Spleen (tissue), 11 donors: ENCODE data around the gene DPF3. TPM values are rescaled to one million over a fixed set of nuclear protein-coding genes. Genes with fewer than 3 reads are reported as not detected.

Experiments
- DNase-seq: peaks from one replicate; pipeline ENCODE4 v3.0.0-alpha.2; 2020
- H3K27ac ChIP-seq, 8 donors: fragments of 200-600 bp; sonication (generic) in 7 of 8; 1 replicate in 4 of 8; 2 replicates in 4 of 8; pipeline versions ENCODE4 v1.5.0 to v1.8.0; 2016 to 2021; ENCODE audit warnings: inconsistent platforms in 4 of 8, mild to moderate bottlenecking in 4 of 8, moderate library complexity in 1 of 8
- H3K27me3 ChIP-seq, 7 donors: fragments of 200-600 bp; sonication (generic) in 6 of 7; replicated peaks in 1 of 7; 1 replicate in 4 of 7; 2 replicates in 3 of 7; pipeline versions ENCODE4 v1.5.0 to v1.8.0; 2016 to 2021; ENCODE audit warnings: inconsistent platforms in 3 of 7, mild to moderate bottlenecking in 1 of 7
- H3K36me3 ChIP-seq, 6 donors: fragments of 200-600 bp; sonication (generic) in 5 of 6; 1 replicate in 4 of 6; 2 replicates in 2 of 6; pipeline versions ENCODE4 v1.5.0 to v1.8.0; 2016 to 2021; ENCODE audit warnings: inconsistent platforms in 2 of 6
- H3K4me1 ChIP-seq, 6 donors: fragments of 200-600 bp; sonication (generic) in 5 of 6; 1 replicate in 3 of 6; 2 replicates in 3 of 6; pipeline versions ENCODE4 v1.5.0 to v1.8.0; 2016 to 2021; ENCODE audit warnings: inconsistent platforms in 3 of 6
- H3K4me3 ChIP-seq, 8 donors: fragments of 200-600 bp; sonication (generic) in 7 of 8; 1 replicate in 4 of 8; 2 replicates in 4 of 8; pipeline versions ENCODE4 v1.5.0 to v1.8.0; 2016 to 2021; ENCODE audit warnings: inconsistent platforms in 4 of 8, mild to moderate bottlenecking in 4 of 8, moderate library complexity in 2 of 8
- H3K9me3 ChIP-seq, 8 donors: fragments of 200-600 bp; sonication (generic) in 7 of 8; 1 replicate in 4 of 8; 2 replicates in 4 of 8; pipeline versions ENCODE4 v1.5.0 to v1.8.0; 2016 to 2021; ENCODE audit warnings: inconsistent platforms in 4 of 8
- CTCF ChIP-seq, 11 experiments: fragments of 200-600 bp in 7 of 11; fragments of 450-650 bp in 4 of 11; sonication (generic) in 4 of 11; IDR thresholded peaks in 8 of 11; conservative IDR thresholded peaks in 3 of 11; 1 replicate in 7 of 11; 2 replicates in 4 of 11; pipeline versions ENCODE4 v1.4.0 to v1.8.0; 2016 to 2021; ENCODE audit warnings: antibody characterized with exemption in 11 of 11, inconsistent platforms in 4 of 11, mild to moderate bottlenecking in 1 of 11
- POLR2A ChIP-seq, 3 donors: fragments of 450-650 bp; IDR thresholded peaks; one replicate each; pipeline ENCODE4 v1.5.1; 2017; ENCODE audit warnings: antibody characterized with exemption in 3 of 3, mild to moderate bottlenecking in 1 of 3
- POLR2AphosphoS5 ChIP-seq, 3 donors: sonication (generic); formaldehyde crosslinking; IDR thresholded peaks; one replicate each; pipeline ENCODE4 v1.5.1; 2017; ENCODE audit warnings: antibody characterized with exemption in 3 of 3
- WGBS, 5 donors: extraction: QIAGEN DNeasy Blood & Tissue Kit in 3 of 5; methylation state at CpG; one replicate each; pipeline versions ENCODE4 v1.1.5 to v1.1.7; 2013 to 2018; 5-methylcytosine and 5-hydroxymethylcytosine counted together
- intact Hi-C: fragments of 100-400 bp; cut with DNase I; formaldehyde crosslinking; loops from one replicate; pipeline ENCODE4 v1.15.0; 2023; ENCODE audit warnings: low total_unique reads
- polyA plus RNA-seq, 3 donors: library from polyadenylated mRNA; stranded (reverse); fragments of 200-250 nt; gene quantifications; one replicate each; pipeline ENCODE4 v1.2.1, GENCODE V29; 2013
- total RNA-seq, 7 donors: library from RNA; depleted of rRNA in 3 of 7; stranded (reverse); fragments of >200 nt in 3 of 7; fragmentation: NEBNext Ultra II Directional in 4 of 7; extraction: Animal tissue kit (Norgen Biotek cat#: 25700) in 4 of 7; gene quantifications; one replicate each; pipeline versions ENCODE4 v1.1.0 to v1.2.1, GENCODE V29; 2016 to 2021
- donor health status: healthy with polysubstance abuse.
- donor health status: DM: no; HTN: no; CAD: no; lungs with moderate emphysema.
- donor health status: DM: no; HTN: no; CAD: no.
- donor health status: Bipolar disorder and iron deficiency.
- donor health status: healthy.
- donor health status: DM: no; HTN: no; CAD: no.
- donor health status: DM: yes; HTN: yes; CAD: no.

The DPF3 gene
- total and polyA plus RNA-seq, 10 donors: 0.76 to 8.9 (median 3.0) TPM

- no peak overlapping the region for H3K4me3 ChIP-seq
- no peaks in the 10 kb centered on the region for H3K4me1 ChIP-seq
- TF ChIP-seq CTCF (IDR thresholded peaks at IDR 0.05 in 8 of 11, conservative IDR thresholded peaks at IDR 0.05 in 3 of 11) (no peak), POLR2A (IDR thresholded peaks at IDR 0.05) (no peak), POLR2AphosphoS5 (IDR thresholded peaks at IDR 0.05) (no peak)
- no peak overlapping the region for H3K27ac ChIP-seq
- no peaks in the 10 kb centered on the region for H3K27me3 ChIP-seq
- DNase-seq: no peak
- H3K36me3 ChIP-seq: no peaks in the 10 kb centered on the region
- intact Hi-C loops: no loop called here
- WGBS, 5 donors: 56 to 77% (median 61%) methylated on average over 4 of the region's 4 CpGs
- H3K9me3 ChIP-seq: no peaks in the 10 kb centered on the region
These were observed 63.5 kb downstream of the DPF3 start for GRCh38 chr14:72830356-72830755.

DNA sequence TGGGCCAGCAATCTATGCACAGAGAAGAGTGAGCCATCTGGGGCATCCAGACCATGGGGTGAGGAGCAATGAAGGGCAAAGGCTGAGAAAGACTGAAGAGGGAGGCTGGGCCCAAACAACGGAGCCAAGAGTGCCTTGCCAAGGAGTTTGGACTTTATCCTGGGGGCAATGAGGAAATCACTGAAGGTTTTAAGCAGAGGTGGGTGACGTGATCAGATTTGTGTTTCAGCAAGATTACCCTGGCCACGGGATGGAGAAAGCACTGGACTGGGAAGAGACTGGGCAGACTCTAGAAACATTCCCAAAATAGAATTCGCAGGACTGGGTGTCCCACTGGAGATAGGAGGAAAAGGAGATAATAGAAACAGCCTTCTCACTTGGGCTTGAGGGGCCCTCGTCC, 65.3 kb downstream of the DPF3 start:
- DNase-seq: no peak
- Histone ChIP-seq H3K9me3 (no peaks in the 10 kb centered on the region), H3K27ac (no peak overlapping the region), H3K4me1 (no peaks in the 10 kb centered on the region), H3K27me3 (no peaks in the 10 kb centered on the region), H3K36me3 (no peaks in the 10 kb centered on the region), H3K4me3 (no peak overlapping the region)
- intact Hi-C loops: no loop called here
- TF ChIP-seq CTCF (IDR thresholded peaks at IDR 0.05 in 8 of 11, conservative IDR thresholded peaks at IDR 0.05 in 3 of 11): no peak
- WGBS, 5 donors: 84 to 92% (median 87%) methylated on average over 5 of the region's 5 CpGs

DNA sequence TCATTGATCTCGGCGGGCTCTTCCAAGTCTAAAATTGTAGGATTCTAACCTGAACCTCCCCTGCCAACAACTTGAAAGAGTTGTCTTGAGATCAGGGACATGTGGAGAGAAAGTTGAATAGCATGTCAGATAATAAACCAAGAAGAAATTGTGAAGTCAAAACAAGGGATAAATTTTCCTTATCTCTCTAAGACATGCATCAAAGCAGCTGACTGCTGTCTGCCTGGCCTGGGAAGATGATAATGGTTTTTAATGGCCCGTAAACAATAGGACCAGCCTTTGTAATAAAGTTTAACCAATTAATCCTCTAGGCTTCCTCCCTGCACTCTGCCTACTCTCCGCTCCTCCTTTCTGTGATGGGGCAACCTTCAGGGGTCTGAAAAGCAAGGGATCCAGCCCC, 67.9 kb downstream of the DPF3 start:
- H3K4me1 ChIP-seq: no peaks in the 10 kb centered on the region
- no peak overlapping the region for H3K4me3 ChIP-seq
- TF ChIP-seq POLR2AphosphoS5 (IDR thresholded peaks at IDR 0.05) (no peak), CTCF (IDR thresholded peaks at IDR 0.05 in 8 of 11, conservative IDR thresholded peaks at IDR 0.05 in 3 of 11) (no peak), POLR2A (IDR thresholded peaks at IDR 0.05) (no peak)
- H3K27ac ChIP-seq: no peak overlapping the region
- H3K27me3 ChIP-seq: no peaks in the 10 kb centered on the region
- H3K9me3 ChIP-seq: no peaks in the 10 kb centered on the region
- intact Hi-C loops: no loop called here
- WGBS, 5 donors: 75 to 91% (median 85%) methylated on average over 4 of the region's 4 CpGs
- no peaks in the 10 kb centered on the region for H3K36me3 ChIP-seq
- DNase-seq: no peak

GRCh38 chr14:72825486-72825885, 68.4 kb downstream of the DPF3 start:
- H3K9me3 ChIP-seq: no peaks in the 10 kb centered on the region
- intact Hi-C loops: no loop called here
- H3K27me3 ChIP-seq: no peaks in the 10 kb centered on the region
- H3K4me1 ChIP-seq: no peaks in the 10 kb centered on the region
- TF ChIP-seq CTCF (IDR thresholded peaks at IDR 0.05 in 8 of 11, conservative IDR thresholded peaks at IDR 0.05 in 3 of 11): no peak
- TF ChIP-seq POLR2AphosphoS5 (IDR thresholded peaks at IDR 0.05): no peak
- TF ChIP-seq POLR2A (IDR thresholded peaks at IDR 0.05): no peak
- H3K36me3 ChIP-seq: no peaks in the 10 kb centered on the region
- WGBS, 5 donors: 94 to 100% (median 100%) methylated on average over 2 of the region's 2 CpGs
- no peak for DNase-seq
- H3K27ac ChIP-seq: no peak overlapping the region
- H3K4me3 ChIP-seq: no peak overlapping the region
